Progenitor cell of endocrine pancreas (in vitro differentiated cells): Measurements from ENCODE around the gene TMC8. TPM values are rescaled to one million over a fixed set of nuclear protein-coding genes. Genes with fewer than 3 reads are reported as not detected.
A peak's percentile ranks its signal among the peaks of the same experiment; 100 is the strongest.

Experiments
- DNase-seq: peaks from one replicate; pipeline ENCODE4 v3.0.0; 2021; ENCODE audit warnings: low spot score; ENCODE audit not compliant: unreplicated experiment
- H3K27ac Mint-ChIP-seq: 2 replicates; pipeline ENCODE4 v1.8.0; 2021; ENCODE audit warnings: mild to moderate bottlenecking, moderate library complexity, mixed read lengths
- H3K27me3 Mint-ChIP-seq: 2 replicates; pipeline ENCODE4 v1.8.0; 2021; ENCODE audit warnings: mixed read lengths
- H3K36me3 Mint-ChIP-seq: 2 replicates; pipeline ENCODE4 v1.8.0; 2022; ENCODE audit warnings: mixed read lengths; ENCODE audit not compliant: insufficient read depth
- H3K4me1 Mint-ChIP-seq: 2 replicates; pipeline ENCODE4 v1.8.0; 2021; ENCODE audit warnings: low read depth, mixed read lengths
- H3K4me3 Mint-ChIP-seq: 2 replicates; pipeline ENCODE4 v1.8.0; 2021; ENCODE audit warnings: low read depth, mild to moderate bottlenecking, moderate library complexity, mixed read lengths
- H3K9me3 Mint-ChIP-seq: 2 replicates; pipeline ENCODE4 v1.8.0; 2021; ENCODE audit warnings: low read depth, mixed read lengths
- total RNA-seq: library from RNA; stranded (reverse); gene quantifications from 2 replicates; pipeline ENCODE4 v1.2.1, GENCODE V29; 2021
- TF ChIP-seq, protein P1 (sequence below): fragments of 200-600 bp; sonication (generic); IDR thresholded peaks from one replicate; pipeline ENCODE4 v1.5.0; 2021; ENCODE audit warnings: antibody characterized with exemption, mild to moderate bottlenecking; ENCODE audit not compliant: unreplicated experiment

Gene TMC8
- total RNA-seq, 1 donor from 2014 or later: 0.12 TPM

DNA sequence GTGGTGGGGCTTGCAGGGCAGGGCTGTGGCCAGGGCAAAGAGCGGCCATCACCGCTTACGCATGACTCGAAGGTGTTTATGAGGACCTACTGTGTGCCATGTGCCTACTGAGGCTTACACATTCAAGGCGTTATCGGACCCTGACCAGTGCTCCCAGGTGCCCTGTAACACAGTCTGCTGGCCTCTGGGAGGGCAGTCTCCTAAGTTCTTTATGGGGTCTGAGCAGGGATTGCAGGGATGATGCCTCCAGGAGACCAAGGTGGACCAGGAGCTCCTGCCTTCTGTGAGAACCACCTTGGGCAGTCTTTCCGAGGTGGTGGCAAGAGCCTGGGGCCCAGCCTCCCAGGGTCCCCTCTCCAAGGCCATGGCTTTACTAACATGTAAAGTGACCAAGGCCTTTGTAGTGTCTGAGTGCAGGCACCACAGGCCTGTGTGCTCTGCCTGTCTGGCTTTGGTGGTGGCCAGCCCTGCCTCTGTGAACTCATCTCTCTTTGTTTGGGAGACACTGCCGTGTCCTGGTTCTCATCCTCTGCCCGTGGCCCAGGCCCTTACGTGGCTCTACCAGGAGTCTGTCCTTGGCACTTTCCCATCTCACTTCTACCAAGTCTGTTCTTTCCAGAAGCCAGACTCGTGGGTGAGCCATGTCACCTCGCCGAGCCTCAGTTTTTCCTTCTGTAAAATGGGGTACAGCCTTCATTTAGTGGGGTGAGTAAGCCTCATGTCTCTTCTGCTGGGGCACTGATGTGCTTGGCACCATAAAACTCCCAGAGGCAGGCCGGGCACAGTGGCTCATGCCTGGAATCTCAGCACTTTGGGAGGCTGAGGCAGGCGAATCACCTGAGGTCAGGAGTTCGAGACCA lies 34.4 kb downstream of the TMC8 start:
- Mint-ChIP-seq H3K27ac (no peak overlapping the region), H3K4me3 (no peak overlapping the region), H3K4me1 (no peaks in the 10 kb centered on the region), H3K36me3 (no peaks in the 10 kb centered on the region), H3K9me3 (no peaks in the 10 kb centered on the region), H3K27me3 (no peaks in the 10 kb centered on the region)
- DNase-seq: no peak
- TF ChIP-seq, protein P1, sequence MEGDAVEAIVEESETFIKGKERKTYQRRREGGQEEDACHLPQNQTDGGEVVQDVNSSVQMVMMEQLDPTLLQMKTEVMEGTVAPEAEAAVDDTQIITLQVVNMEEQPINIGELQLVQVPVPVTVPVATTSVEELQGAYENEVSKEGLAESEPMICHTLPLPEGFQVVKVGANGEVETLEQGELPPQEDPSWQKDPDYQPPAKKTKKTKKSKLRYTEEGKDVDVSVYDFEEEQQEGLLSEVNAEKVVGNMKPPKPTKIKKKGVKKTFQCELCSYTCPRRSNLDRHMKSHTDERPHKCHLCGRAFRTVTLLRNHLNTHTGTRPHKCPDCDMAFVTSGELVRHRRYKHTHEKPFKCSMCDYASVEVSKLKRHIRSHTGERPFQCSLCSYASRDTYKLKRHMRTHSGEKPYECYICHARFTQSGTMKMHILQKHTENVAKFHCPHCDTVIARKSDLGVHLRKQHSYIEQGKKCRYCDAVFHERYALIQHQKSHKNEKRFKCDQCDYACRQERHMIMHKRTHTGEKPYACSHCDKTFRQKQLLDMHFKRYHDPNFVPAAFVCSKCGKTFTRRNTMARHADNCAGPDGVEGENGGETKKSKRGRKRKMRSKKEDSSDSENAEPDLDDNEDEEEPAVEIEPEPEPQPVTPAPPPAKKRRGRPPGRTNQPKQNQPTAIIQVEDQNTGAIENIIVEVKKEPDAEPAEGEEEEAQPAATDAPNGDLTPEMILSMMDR: no peak

GRCh38 chr17:78166416-78166815 lies 35.8 kb downstream of the TMC8 start:
- Mint-ChIP-seq H3K27ac (no peak overlapping the region), H3K4me1 (no peaks in the 10 kb centered on the region), H3K36me3 (no peaks in the 10 kb centered on the region), H3K27me3 (no peaks in the 10 kb centered on the region), H3K4me3 (no peak overlapping the region), H3K9me3 (no peaks in the 10 kb centered on the region)
- DNase-seq: no peak
- TF ChIP-seq, protein P1: no peak

DNA sequence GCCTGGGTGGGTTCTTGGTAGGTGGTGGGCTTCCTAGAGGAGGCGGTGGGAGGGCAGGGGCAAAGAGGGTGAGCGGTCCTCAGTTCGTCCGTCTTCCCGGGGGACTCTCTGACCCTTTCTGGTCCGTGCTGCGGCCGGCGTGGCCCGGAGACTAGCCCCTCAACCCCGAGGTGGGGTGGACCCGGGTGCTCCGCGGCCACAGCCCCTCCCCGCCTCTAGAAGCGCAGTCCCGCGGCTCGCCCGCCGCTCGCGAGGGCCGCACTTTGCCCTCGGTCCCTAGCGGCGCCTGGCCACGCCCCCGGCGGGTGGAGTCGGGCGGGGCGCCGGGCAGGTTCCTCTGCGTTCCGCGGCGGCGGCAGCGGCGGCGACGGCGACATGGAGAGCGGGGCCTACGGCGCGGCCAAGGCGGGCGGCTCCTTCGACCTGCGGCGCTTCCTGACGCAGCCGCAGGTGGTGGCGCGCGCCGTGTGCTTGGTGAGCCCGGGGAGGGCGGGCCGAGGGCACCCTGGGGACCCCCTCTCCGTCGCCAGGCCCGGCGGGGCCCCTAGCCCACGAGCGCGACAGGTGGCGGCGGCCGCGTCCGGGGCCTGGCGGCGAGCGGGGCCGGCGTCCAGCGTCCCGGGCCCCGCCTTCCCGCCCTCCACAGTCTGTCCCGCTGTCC lies 37.8 kb downstream of the TMC8 start, which contains the start of gene SYNGR2:
Gene SYNGR2 (plus strand): TSS at position 340 of the 661 bp plus-strand sequence. CDS start 36 bp downstream, at position 376.
- Mint-ChIP-seq H3K4me1 (no peaks in the 10 kb centered on the region), H3K36me3 (peaks cover 2% of the 10 kb centered on the region), H3K27ac (no peak within 1 kb of the TSS), H3K4me3 (peak within 1 kb of the TSS; percentile 73), H3K27me3 (no peaks in the 10 kb centered on the region), H3K9me3 (no peaks in the 10 kb centered on the region)
- TF ChIP-seq, protein P1: no peak
- DNase-seq: peak; percentile 87

DNA sequence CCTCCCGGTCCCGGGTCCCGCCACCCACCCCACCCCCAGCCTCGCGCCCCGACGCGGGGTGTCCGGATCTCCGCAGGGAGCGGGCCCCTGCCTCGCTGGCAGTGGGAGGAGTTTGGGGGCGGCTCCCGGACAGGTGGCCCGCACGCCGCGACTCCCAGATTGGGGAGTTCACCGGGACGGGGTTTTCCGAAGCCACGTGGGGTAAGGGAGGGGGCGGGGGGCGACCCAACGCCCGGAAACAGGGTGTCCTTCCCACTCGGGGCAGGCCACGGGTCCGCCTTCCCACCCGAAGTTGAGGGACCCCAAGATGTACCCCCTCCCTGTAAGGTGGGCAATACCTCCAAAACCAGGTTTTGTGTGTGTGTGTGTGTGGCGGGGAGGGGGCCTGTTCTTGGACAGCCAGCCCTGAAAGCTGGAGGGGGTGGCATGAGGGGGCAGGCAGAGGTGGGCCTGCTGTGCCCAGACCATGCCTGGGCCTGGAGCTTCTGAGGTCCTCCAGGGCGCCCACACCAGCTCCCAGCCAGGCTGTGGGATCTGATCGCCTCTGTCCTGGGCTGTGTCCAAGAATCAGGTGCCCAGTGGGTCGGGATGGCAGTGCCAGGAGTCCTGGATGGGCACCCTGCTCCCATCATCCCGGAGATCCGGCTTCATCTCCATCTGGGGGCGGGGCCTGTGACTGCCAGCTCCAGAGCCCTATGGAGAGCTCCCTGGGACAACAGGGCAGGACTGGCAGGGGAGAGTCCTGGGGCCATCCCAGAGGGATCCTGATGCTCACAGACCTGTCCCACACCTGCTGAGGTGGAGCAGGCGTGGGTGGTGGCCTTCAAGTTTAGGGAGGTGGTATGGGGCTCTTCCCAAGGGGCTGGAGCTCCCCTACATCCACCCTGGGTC lies 38.6 kb downstream of the TMC8 start:
- H3K4me1 Mint-ChIP-seq: no peaks in the 10 kb centered on the region
- H3K36me3 Mint-ChIP-seq: peaks cover 4% of the 10 kb centered on the region
- H3K9me3 Mint-ChIP-seq: no peaks in the 10 kb centered on the region
- DNase-seq: peak; percentile 28
- no peaks in the 10 kb centered on the region for H3K27me3 Mint-ChIP-seq
- peak overlapping the region; percentile 73 for H3K4me3 Mint-ChIP-seq
- no peak overlapping the region for H3K27ac Mint-ChIP-seq
- TF ChIP-seq, protein P1: no peak
